Fibroblast of peridontal ligament (primary cell): ENCODE results near the gene CLDN18.

Experiments
- DNase-seq: peaks from one replicate; pipeline ENCODE4 v3.0.0-alpha.2; 2010; ENCODE audit errors: extremely low read depth

The CLDN18 gene

DNA sequence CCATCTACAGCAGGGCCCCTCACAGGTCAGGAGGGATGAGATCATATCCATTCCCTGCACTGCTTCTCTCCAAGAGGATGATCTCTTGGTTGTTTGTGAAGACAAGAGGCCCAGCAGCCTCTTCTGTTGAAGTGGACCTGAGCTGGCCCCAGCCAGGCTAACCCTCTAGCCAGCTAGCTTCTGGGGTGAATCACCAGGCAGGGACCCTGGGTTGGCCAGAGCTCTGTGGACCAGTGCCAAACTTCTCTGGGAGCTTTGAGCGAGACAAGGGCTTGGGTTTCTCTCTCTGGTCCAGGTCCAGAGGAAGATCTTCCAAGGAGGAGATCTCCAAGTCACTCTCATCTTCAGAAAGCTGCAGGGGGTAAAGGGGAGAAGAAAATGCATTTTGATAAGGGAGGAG lies 52.7 kb downstream of the CLDN18 start:
- DNase-seq, result peak; percentile 81

DNA sequence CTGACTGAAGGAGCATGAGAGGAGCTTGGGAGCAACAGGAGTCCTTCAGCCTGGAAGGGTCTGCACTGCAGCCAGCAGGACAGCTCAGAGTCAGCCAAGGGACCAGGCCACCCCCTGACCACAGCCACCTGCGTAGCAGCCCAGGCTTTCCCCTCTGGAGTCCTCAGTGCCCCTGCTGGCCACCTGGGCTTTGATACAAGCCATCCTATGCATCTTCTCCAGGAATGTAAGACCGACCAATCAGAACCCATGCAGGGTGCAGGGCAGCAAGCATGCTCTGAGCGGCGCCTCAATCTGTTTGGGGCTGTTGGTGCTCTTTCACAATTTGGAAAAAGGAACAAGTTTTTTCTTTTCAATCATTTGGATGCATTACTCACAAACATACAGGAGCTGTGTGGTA lies 53.5 kb downstream of the CLDN18 start:
- DNase-seq, result no peak

DNA sequence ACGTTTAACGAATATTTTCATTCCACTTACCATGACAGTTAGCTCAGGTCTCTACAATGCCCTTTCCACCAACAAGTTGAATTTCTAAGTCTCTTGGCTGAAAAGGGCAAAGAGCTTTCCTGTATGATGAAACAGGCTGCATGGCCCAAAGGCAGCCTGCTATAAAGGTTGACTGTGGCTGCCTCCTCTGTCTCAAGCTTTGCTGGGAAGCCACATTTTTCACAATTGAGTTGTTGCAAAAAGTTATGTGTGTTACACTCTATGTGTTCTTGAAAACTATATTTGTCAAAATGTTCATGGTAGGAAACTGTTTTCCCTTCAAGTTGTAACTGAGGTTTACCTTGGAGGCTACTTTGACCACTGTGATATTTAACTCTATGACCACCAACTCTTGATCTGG lies 56.0 kb downstream of the CLDN18 start:
- no peak for DNase-seq

- no peak for DNase-seq
Observed at GRCh38 chr3:138066383-138066782, 56.4 kb downstream of the CLDN18 start.

GRCh38 chr3:138066972-138067371 lies 57.0 kb downstream of the CLDN18 start:
- DNase-seq, result no peak

- no peak for DNase-seq
Observed at GRCh38 chr3:138068046-138068445, 58.1 kb downstream of the CLDN18 start.

- peak; percentile 87 for DNase-seq
Observed at GRCh38 chr3:138068579-138069174, 58.7 kb downstream of the CLDN18 start.

DNA sequence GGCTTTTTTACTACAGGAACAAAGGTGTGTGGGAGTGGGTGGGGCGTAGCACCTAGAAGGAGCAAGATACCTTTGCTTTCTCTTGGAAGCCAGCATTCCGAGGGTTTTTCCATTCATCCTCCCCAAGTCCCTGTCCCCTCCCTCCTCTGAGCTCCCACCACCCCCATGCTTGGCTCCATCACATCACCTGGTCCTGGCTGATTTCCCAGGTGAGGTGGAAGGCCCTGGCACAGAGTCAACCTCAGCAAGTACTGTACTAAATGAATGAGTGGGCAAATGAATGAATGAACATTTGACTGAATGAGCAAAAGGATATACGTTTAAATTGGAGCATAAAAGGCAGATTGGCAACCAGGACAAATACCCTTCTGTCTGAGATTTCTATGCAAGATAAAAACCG lies 60.0 kb downstream of the CLDN18 start:
- no peak for DNase-seq

- no peak for DNase-seq
Observed at GRCh38 chr3:138072796-138073195, 62.8 kb downstream of the CLDN18 start.

- no peak for DNase-seq
Observed at GRCh38 chr3:138078096-138078495, 68.1 kb downstream of the CLDN18 start.

DNA sequence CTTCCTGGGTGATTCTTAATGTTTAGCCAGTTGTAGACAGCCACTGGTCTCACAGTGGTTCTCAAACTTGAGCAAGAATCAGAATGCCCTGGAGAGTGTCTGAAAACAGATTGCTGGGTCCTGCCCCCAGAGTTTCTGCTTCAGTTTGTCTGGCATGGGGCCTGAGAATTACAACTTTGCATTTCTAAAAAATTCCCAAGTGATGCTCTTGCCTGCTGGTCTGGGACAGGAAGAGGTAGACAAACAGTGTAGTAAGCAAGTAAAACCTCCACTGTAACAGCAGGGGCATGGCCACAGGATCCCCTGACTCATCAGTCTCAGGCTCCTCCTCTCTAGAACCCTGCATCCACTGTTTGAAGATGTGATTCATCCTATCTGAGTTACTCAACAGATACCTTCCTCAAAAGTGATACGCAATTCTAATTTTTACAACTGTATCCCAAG lies 69.0 kb downstream of the CLDN18 start:
- peak; percentile 87 for DNase-seq

- DNase-seq, result no peak
Observed at GRCh38 chr3:138079901-138080300, 69.9 kb downstream of the CLDN18 start.

- DNase-seq, result peak; percentile 46
Observed at GRCh38 chr3:138081371-138082084, 71.6 kb downstream of the CLDN18 start.

DNA sequence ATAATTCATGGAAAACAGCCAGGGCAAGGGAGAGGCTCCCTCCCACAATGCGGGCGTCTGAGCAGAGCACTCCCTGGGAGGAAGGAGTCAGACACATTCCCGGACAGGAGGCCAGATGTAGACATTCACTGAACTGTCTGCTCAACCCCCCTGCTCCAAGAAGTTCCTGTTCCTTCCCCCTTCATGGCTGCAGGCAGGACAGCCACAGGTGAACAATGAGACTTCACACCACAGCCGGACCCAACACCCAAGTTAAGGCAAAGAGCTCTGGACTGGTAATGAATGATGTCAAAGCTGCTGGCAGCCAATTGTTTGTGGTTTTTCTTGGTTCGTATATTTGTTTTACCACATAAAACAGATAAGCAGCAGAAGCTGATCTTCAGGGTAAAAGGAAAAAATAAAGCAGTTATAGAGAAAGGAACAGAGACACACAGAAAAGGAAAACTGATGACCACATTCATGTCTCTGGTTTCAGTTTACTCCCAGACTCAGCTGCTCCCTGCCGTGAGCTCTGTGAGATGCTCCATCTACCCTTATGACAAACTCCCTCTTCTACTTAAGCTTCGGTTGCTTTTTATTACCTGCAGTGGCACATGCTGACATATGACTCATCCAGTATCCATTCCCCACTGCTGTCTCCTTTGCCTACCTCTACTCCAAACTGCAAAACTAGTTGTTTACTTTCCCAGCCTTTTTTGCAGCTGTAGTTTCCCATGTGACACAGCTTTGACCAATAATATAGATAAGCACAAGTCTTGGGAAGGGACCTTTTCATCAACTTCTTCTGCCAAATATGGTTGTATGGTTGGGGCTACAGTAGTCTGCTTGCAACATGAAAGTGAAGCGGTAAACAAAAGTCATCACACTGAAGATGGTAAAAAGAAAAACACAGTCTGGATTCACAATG lies 72.4 kb downstream of the CLDN18 start:
- DNase-seq, result peak; percentile 64

DNA sequence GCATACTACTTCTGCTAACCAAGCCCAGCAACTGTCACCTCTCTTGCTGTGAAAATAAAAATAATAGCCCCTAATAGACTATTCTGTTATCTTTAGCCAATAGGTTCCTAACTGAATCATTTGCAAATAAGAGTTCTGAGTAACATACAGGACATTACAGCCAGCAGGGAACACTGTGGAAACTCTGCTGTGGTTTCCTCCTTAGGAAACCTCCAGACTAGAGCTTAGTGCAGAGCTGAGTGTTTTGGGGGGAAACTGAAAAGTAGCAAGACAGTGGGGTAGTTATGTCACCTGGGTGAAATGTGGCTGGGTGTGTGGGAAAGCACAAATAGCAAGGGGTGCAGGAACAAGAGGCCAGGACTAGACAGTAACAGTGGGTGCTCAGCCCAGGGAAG lies 73.0 kb downstream of the CLDN18 start:
- DNase-seq, result no peak
